ENCODE data around the gene CABP2.
"Not testable (repeated sequence)": the region's sequence is repeated elsewhere in the genome, so short reads cannot be mapped to it uniquely, and the experiment has no call there.

Gene CABP2

GRCh38 chr11:67522844-67523555, at the start of gene CABP2:
TSS of gene CABP2 (minus strand) at chr11:67523446. CDS start at chr11:67523326, 120 bp downstream.
- H3K4me1 Mint-ChIP-seq (ENCODE audit: low read depth) = no peaks in the 10 kb centered on the region
- H3K36me3 Mint-ChIP-seq (ENCODE audit: low read depth) = no peaks in the 10 kb centered on the region
- peaks cover 2% of the 10 kb centered on the region for H3K27me3 Mint-ChIP-seq (ENCODE audit: low read depth)
- H3K9me3 Mint-ChIP-seq = no peaks in the 10 kb centered on the region
- no peak within 1 kb of the TSS for H3K4me3 Mint-ChIP-seq
- no peak for DNase-seq (ENCODE audit: low spot score)
- H3K27ac Mint-ChIP-seq = no peak within 1 kb of the TSS

GRCh38 chr11:67572747-67573419, 49.6 kb upstream of the CABP2 start:
- peak; percentile 26 for DNase-seq (ENCODE audit: low spot score)
- H3K4me1 Mint-ChIP-seq (ENCODE audit: low read depth) = no peaks in the 10 kb centered on the region
- no peaks in the 10 kb centered on the region for H3K36me3 Mint-ChIP-seq (ENCODE audit: low read depth)
- H3K27me3 Mint-ChIP-seq (ENCODE audit: low read depth) = peaks cover 13% of the 10 kb centered on the region
- no peak overlapping the region for H3K4me3 Mint-ChIP-seq
- no peak overlapping the region for H3K27ac Mint-ChIP-seq
- no peaks in the 10 kb centered on the region for H3K9me3 Mint-ChIP-seq

GRCh38 chr11:67572305-67572704, 49.1 kb upstream of the CABP2 start:
- DNase-seq (ENCODE audit: low spot score) = no peak
- H3K4me1 Mint-ChIP-seq (ENCODE audit: low read depth) = no peaks in the 10 kb centered on the region
- peaks cover 13% of the 10 kb centered on the region for H3K27me3 Mint-ChIP-seq (ENCODE audit: low read depth)
- H3K27ac Mint-ChIP-seq = no peak overlapping the region
- H3K9me3 Mint-ChIP-seq = no peaks in the 10 kb centered on the region
- H3K36me3 Mint-ChIP-seq (ENCODE audit: low read depth) = no peaks in the 10 kb centered on the region
- H3K4me3 Mint-ChIP-seq = no peak overlapping the region

GRCh38 chr11:67571443-67571842, 48.2 kb upstream of the CABP2 start:
- Mint-ChIP-seq H3K27me3 (ENCODE audit: low read depth) (peaks cover 11% of the 10 kb centered on the region), H3K36me3 (ENCODE audit: low read depth) (no peaks in the 10 kb centered on the region), H3K27ac (no peak overlapping the region), H3K4me3 (no peak overlapping the region), H3K9me3 (no peaks in the 10 kb centered on the region), H3K4me1 (ENCODE audit: low read depth) (no peaks in the 10 kb centered on the region)
- no peak for DNase-seq (ENCODE audit: low spot score)

GRCh38 chr11:67564230-67564629, 41.0 kb upstream of the CABP2 start:
- no peak overlapping the region for H3K4me3 Mint-ChIP-seq
- no peak for DNase-seq (ENCODE audit: low spot score)
- no peaks in the 10 kb centered on the region for H3K9me3 Mint-ChIP-seq

GRCh38 chr11:67563705-67564114, 40.5 kb upstream of the CABP2 start:
- peaks cover 11% of the 10 kb centered on the region for H3K4me1 Mint-ChIP-seq (ENCODE audit: low read depth)
- not testable (repeated sequence) for H3K4me3 Mint-ChIP-seq; H3K36me3 Mint-ChIP-seq (ENCODE audit: low read depth); H3K9me3 Mint-ChIP-seq; H3K27ac Mint-ChIP-seq; DNase-seq (ENCODE audit: low spot score); H3K27me3 Mint-ChIP-seq (ENCODE audit: low read depth)

More at GRCh38 chr11:67564230-67564629, 41.0 kb upstream of the CABP2 start:
- no peak overlapping the region for H3K27ac Mint-ChIP-seq
- peaks cover 9% of the 10 kb centered on the region for H3K27me3 Mint-ChIP-seq (ENCODE audit: low read depth)
- H3K4me1 Mint-ChIP-seq (ENCODE audit: low read depth) = peaks cover 11% of the 10 kb centered on the region
- H3K36me3 Mint-ChIP-seq (ENCODE audit: low read depth) = no peaks in the 10 kb centered on the region

- Mint-ChIP-seq H3K4me1 (ENCODE audit: low read depth) (peaks cover 11% of the 10 kb centered on the region), H3K27me3 (ENCODE audit: low read depth) (peaks cover 9% of the 10 kb centered on the region), H3K27ac (no peak overlapping the region), H3K4me3 (no peak overlapping the region), H3K36me3 (ENCODE audit: low read depth) (no peaks in the 10 kb centered on the region), H3K9me3 (no peaks in the 10 kb centered on the region)
- DNase-seq (ENCODE audit: low spot score) = no peak
Observed at GRCh38 chr11:67562963-67563704, 39.9 kb upstream of the CABP2 start.

- H3K27ac Mint-ChIP-seq = no peak overlapping the region
- H3K36me3 Mint-ChIP-seq (ENCODE audit: low read depth) = no peaks in the 10 kb centered on the region
- peaks cover 9% of the 10 kb centered on the region for H3K27me3 Mint-ChIP-seq (ENCODE audit: low read depth)
- no peak for DNase-seq (ENCODE audit: low spot score)
- H3K4me3 Mint-ChIP-seq = peak overlapping the region; percentile 40
- no peaks in the 10 kb centered on the region for H3K9me3 Mint-ChIP-seq
- peaks cover 11% of the 10 kb centered on the region for H3K4me1 Mint-ChIP-seq (ENCODE audit: low read depth)
Observed at GRCh38 chr11:67561971-67562619, 38.8 kb upstream of the CABP2 start.

GRCh38 chr11:67558084-67558772, 35.0 kb upstream of the CABP2 start:
- H3K4me3 Mint-ChIP-seq = no peak overlapping the region

GRCh38 chr11:67556244-67556643, 33.0 kb upstream of the CABP2 start:
- Mint-ChIP-seq H3K27me3 (ENCODE audit: low read depth) (peaks cover 16% of the 10 kb centered on the region), H3K27ac (no peak overlapping the region), H3K4me3 (no peak overlapping the region), H3K36me3 (ENCODE audit: low read depth) (no peaks in the 10 kb centered on the region), H3K4me1 (ENCODE audit: low read depth) (no peaks in the 10 kb centered on the region), H3K9me3 (no peaks in the 10 kb centered on the region)
- no peak for DNase-seq (ENCODE audit: low spot score)

More at GRCh38 chr11:67558084-67558772, 35.0 kb upstream of the CABP2 start:
- no peaks in the 10 kb centered on the region for H3K36me3 Mint-ChIP-seq (ENCODE audit: low read depth)
- H3K9me3 Mint-ChIP-seq = no peaks in the 10 kb centered on the region
- DNase-seq (ENCODE audit: low spot score) = no peak
- peaks cover 9% of the 10 kb centered on the region for H3K27me3 Mint-ChIP-seq (ENCODE audit: low read depth)
- no peak overlapping the region for H3K27ac Mint-ChIP-seq
- H3K4me1 Mint-ChIP-seq (ENCODE audit: low read depth) = peaks cover 10% of the 10 kb centered on the region

GRCh38 chr11:67551697-67552096, 28.5 kb upstream of the CABP2 start:
- not testable (repeated sequence) for H3K27ac Mint-ChIP-seq; H3K9me3 Mint-ChIP-seq; H3K36me3 Mint-ChIP-seq (ENCODE audit: low read depth); DNase-seq (ENCODE audit: low spot score); H3K4me3 Mint-ChIP-seq; H3K4me1 Mint-ChIP-seq (ENCODE audit: low read depth)
- peaks cover 26% of the 10 kb centered on the region for H3K27me3 Mint-ChIP-seq (ENCODE audit: low read depth)

GRCh38 chr11:67551127-67551526, 27.9 kb upstream of the CABP2 start:
- no peak overlapping the region for H3K27ac Mint-ChIP-seq
- no peak overlapping the region for H3K4me3 Mint-ChIP-seq
- peaks cover 2% of the 10 kb centered on the region for H3K4me1 Mint-ChIP-seq (ENCODE audit: low read depth)
- H3K27me3 Mint-ChIP-seq (ENCODE audit: low read depth) = peaks cover 26% of the 10 kb centered on the region
- DNase-seq (ENCODE audit: low spot score) = no peak
- peaks cover 6% of the 10 kb centered on the region for H3K9me3 Mint-ChIP-seq
- H3K36me3 Mint-ChIP-seq (ENCODE audit: low read depth) = no peaks in the 10 kb centered on the region

- Mint-ChIP-seq H3K27ac (no peak overlapping the region), H3K9me3 (peaks cover 6% of the 10 kb centered on the region), H3K4me1 (ENCODE audit: low read depth) (peaks cover 2% of the 10 kb centered on the region), H3K36me3 (ENCODE audit: low read depth) (no peaks in the 10 kb centered on the region), H3K27me3 (ENCODE audit: low read depth) (peaks cover 23% of the 10 kb centered on the region), H3K4me3 (no peak overlapping the region)
- DNase-seq (ENCODE audit: low spot score) = no peak
Observed at GRCh38 chr11:67548555-67549110, 25.4 kb upstream of the CABP2 start.
